HEK293 (cell line): ENCODE results near the gene ROPN1L.

Experiments used
- CTCF ChIA-PET: fragments of 350-600 bp; formaldehyde crosslinking; extraction: SDS; loops from one replicate; lab custom pipeline; 2021; ENCODE audit warnings: antibody characterized with exemption; lab: Yijun Ruan, JAX
- POLR2A ChIA-PET: fragments of 300-600 bp; formaldehyde crosslinking; extraction: SDS; loops from one replicate; lab custom pipeline; 2020; ENCODE audit warnings: antibody characterized with exemption, inconsistent platforms; lab: Yijun Ruan, JAX
- H3K27ac ChIP-seq: fragments of 200-500 bp; sonication (Bioruptor generic); 2 replicates; pipeline ENCODE4 v1.5.1; 2014; ENCODE audit warnings: low read depth, low read length, control low read depth, inconsistent platforms; ENCODE audit errors: extremely low read depth
- H3K36me3 ChIP-seq, 2 experiments: fragments of 200-500 bp in 1 of 2; sonication (Bioruptor generic) in 1 of 2; 1 replicate in 1 of 2; 2 replicates in 1 of 2; pipeline ENCODE4 v1.5.1; 2014 to 2017; ENCODE audit warnings: inconsistent platforms in 2 of 2, low read length in 2 of 2; ENCODE audit not compliant: control insufficient read depth in 2 of 2, insufficient read depth in 1 of 2
- H3K4me1 ChIP-seq: fragments of 200-500 bp; sonication (Bioruptor generic); 2 replicates; pipeline ENCODE4 v1.5.1; 2014; ENCODE audit warnings: mild to moderate bottlenecking, low read length, inconsistent platforms; ENCODE audit not compliant: control insufficient read depth, insufficient read depth
- H3K4me3 ChIP-seq: 2 replicates; pipeline ENCODE4 v1.5.1; 2011; ENCODE audit warnings: low read depth, mild to moderate bottlenecking, control low read depth, low read length, moderate library complexity
- H3K9me3 ChIP-seq: fragments of 200-500 bp; sonication (Bioruptor generic); 2 replicates; pipeline ENCODE4 v1.5.1; 2014; ENCODE audit warnings: low read depth, low read length, inconsistent platforms; ENCODE audit not compliant: control insufficient read depth, insufficient read depth
- BCL6B ChIP-seq: fragments of 450-650 bp; formaldehyde crosslinking; IDR thresholded peaks from 2 replicates; pipeline ENCODE4 v1.5.1; 2017; ENCODE audit warnings: missing biosample characterization, missing genetic modification characterization
- GLIS2 ChIP-seq: fragments of 450-650 bp; formaldehyde crosslinking; IDR thresholded peaks from 2 replicates; pipeline ENCODE4 v1.5.1; 2016; ENCODE audit warnings: missing biosample characterization, missing genetic modification characterization
- KLF17 ChIP-seq: fragments of 450-650 bp; formaldehyde crosslinking; IDR thresholded peaks from 2 replicates; pipeline ENCODE4 v1.5.1; 2016; ENCODE audit warnings: missing biosample characterization, missing genetic modification characterization
- PRDM1 ChIP-seq: fragments of 450-650 bp; formaldehyde crosslinking; IDR thresholded peaks from 2 replicates; pipeline ENCODE4; 2016; ENCODE audit warnings: missing biosample characterization, missing genetic modification characterization
- PRDM6 ChIP-seq: fragments of 450-650 bp; formaldehyde crosslinking; IDR thresholded peaks from 2 replicates; pipeline ENCODE4 v1.5.1; 2017; ENCODE audit warnings: missing biosample characterization, missing genetic modification characterization
- ZBTB10 ChIP-seq: fragments of 450-650 bp; formaldehyde crosslinking; IDR thresholded peaks from 2 replicates; pipeline ENCODE4 v1.5.1; 2016; ENCODE audit warnings: missing biosample characterization, missing genetic modification characterization
- ZNF112 ChIP-seq: fragments of 450-650 bp; formaldehyde crosslinking; IDR thresholded peaks from 2 replicates; pipeline ENCODE4 v1.5.0; 2017; ENCODE audit warnings: missing biosample characterization, missing genetic modification characterization
- ZNF146 ChIP-seq: fragments of 450-650 bp; formaldehyde crosslinking; IDR thresholded peaks from 2 replicates; pipeline ENCODE4 v1.5.1; 2016; ENCODE audit warnings: missing biosample characterization, missing genetic modification characterization
- ZNF148 ChIP-seq: fragments of 450-650 bp; formaldehyde crosslinking; IDR thresholded peaks from 2 replicates; pipeline ENCODE4 v1.5.0; 2017; ENCODE audit warnings: missing biosample characterization, missing genetic modification characterization, borderline replicate concordance
- ZNF175 ChIP-seq: fragments of 450-650 bp; formaldehyde crosslinking; IDR thresholded peaks from 2 replicates; pipeline ENCODE4 v1.5.1; 2016; ENCODE audit warnings: missing biosample characterization, missing genetic modification characterization
- ZNF221 ChIP-seq: fragments of 450-650 bp; formaldehyde crosslinking; IDR thresholded peaks from 2 replicates; pipeline ENCODE4 v1.5.1; 2017; ENCODE audit warnings: missing biosample characterization, missing genetic modification characterization, borderline replicate concordance
- ZNF23 ChIP-seq: fragments of 450-650 bp; formaldehyde crosslinking; IDR thresholded peaks from 2 replicates; pipeline ENCODE4 v1.5.1; 2016; ENCODE audit warnings: missing biosample characterization, missing genetic modification characterization, borderline replicate concordance
- ZNF341 ChIP-seq: fragments of 450-650 bp; formaldehyde crosslinking; IDR thresholded peaks from 2 replicates; pipeline ENCODE4; 2016; ENCODE audit warnings: low read depth, missing biosample characterization, missing genetic modification characterization
- ZNF362 ChIP-seq: fragments of 450-650 bp; formaldehyde crosslinking; IDR thresholded peaks from 2 replicates; pipeline ENCODE4 v1.5.1; 2016; ENCODE audit warnings: missing biosample characterization, missing genetic modification characterization
- ZNF645 ChIP-seq: fragments of 450-650 bp; formaldehyde crosslinking; IDR thresholded peaks from 2 replicates; pipeline ENCODE4; 2016; ENCODE audit warnings: missing biosample characterization, missing genetic modification characterization
- ZNF785 ChIP-seq: fragments of 450-650 bp; formaldehyde crosslinking; IDR thresholded peaks from 2 replicates; pipeline ENCODE4 v1.5.1; 2016; ENCODE audit warnings: missing biosample characterization, missing genetic modification characterization
- ZNF791 ChIP-seq: fragments of 450-650 bp; formaldehyde crosslinking; IDR thresholded peaks from 2 replicates; pipeline ENCODE4 v1.5.1; 2016; ENCODE audit warnings: missing biosample characterization, missing genetic modification characterization

Gene ROPN1L

GRCh38 chr5:10432059-10433008, 9.3 kb upstream of the ROPN1L start:
- H3K4me3 ChIP-seq: no peak overlapping the region
- TF ChIP-seq KLF17 (tag by site-specific recombination) (no peak), ZNF362 (0 out of 2 replicates have a peak, but pooled peaks have one; percentile 19), ZNF645 (tag by site-specific recombination) (no peak), PRDM1 (tag by site-specific recombination) (peak; percentile 96), ZNF112 (tag by site-specific recombination) (no peak), ZNF175 (tag by site-specific recombination) (no peak), ZNF148 (tag by site-specific recombination) (no peak)
- TF ChIP-seq, all 188 proteins: peak for 2
- Histone ChIP-seq H3K36me3 (peaks cover 81 to 82% of the 10 kb centered on the region in 2 experiments), H3K4me1 (no peaks in the 10 kb centered on the region), H3K27ac (no peak overlapping the region), H3K9me3 (no peaks in the 10 kb centered on the region)
- POLR2A ChIA-PET: interaction anchor here (0.6 to 0.7 kb wide), 2 partner anchors 202 to 210 kb away, joined by 3 to 5 read pairs; no protein-coding TSS in a partner anchor
- CTCF ChIA-PET: interaction anchor here (0.6 to 0.8 kb wide), 2 partner anchors 89 to 148 kb away, joined by 3 to 5 read pairs; no protein-coding TSS in a partner anchor

GRCh38 chr5:10434392-10434791, 7.3 kb upstream of the ROPN1L start:
- Histone ChIP-seq H3K27ac (no peak overlapping the region), H3K36me3 (peaks cover 62 to 74% of the 10 kb centered on the region in 2 experiments), H3K4me1 (no peaks in the 10 kb centered on the region), H3K9me3 (no peaks in the 10 kb centered on the region), H3K4me3 (no peak overlapping the region)
- CTCF ChIA-PET: interaction anchor here (0.6 to 1.5 kb wide), 4 partner anchors 10 to 890 kb away, joined by 3 to 9 read pairs (median 3); no protein-coding TSS in a partner anchor
- POLR2A ChIA-PET: interaction anchor here (0.6 kb wide), 1 partner anchor 157 kb away, joined by 3 read pairs; no protein-coding TSS in a partner anchor
- TF ChIP-seq ZBTB10: no peak
- TF ChIP-seq BCL6B: no peak
- TF ChIP-seq ZNF146 (tag by site-specific recombination): no peak
- no peak for TF ChIP-seq ZNF785
- no peak for TF ChIP-seq ZNF791 (tag by site-specific recombination)
- no peak for TF ChIP-seq ZNF341 (tag by site-specific recombination)
- TF ChIP-seq ZNF221 (tag by site-specific recombination): no peak
- TF ChIP-seq GLIS2 (tag by site-specific recombination): no peak
- TF ChIP-seq PRDM6 (tag by site-specific recombination): no peak
- TF ChIP-seq ZNF23 (tag by site-specific recombination): no peak
